DND-41 (cell line): ENCODE measurements around the gene PGM2L1.

Experiments
- EZH2 ChIP-seq: IDR thresholded peaks from 3 replicates; pipeline ENCODE4 v1.6.1; 2012; ENCODE audit warnings: borderline replicate concordance, low read depth, mild to moderate bottlenecking, moderate library complexity, low read length, inconsistent platforms; ENCODE audit not compliant: severe bottlenecking
- TF ChIP-seq, protein P1 (sequence below): IDR thresholded peaks from 2 replicates; pipeline ENCODE4 v1.5.1; 2012; ENCODE audit warnings: borderline replicate concordance, low read length, moderate library complexity, mild to moderate bottlenecking; ENCODE audit not compliant: poor library complexity, severe bottlenecking; ENCODE audit errors: extremely low read depth

DNA sequence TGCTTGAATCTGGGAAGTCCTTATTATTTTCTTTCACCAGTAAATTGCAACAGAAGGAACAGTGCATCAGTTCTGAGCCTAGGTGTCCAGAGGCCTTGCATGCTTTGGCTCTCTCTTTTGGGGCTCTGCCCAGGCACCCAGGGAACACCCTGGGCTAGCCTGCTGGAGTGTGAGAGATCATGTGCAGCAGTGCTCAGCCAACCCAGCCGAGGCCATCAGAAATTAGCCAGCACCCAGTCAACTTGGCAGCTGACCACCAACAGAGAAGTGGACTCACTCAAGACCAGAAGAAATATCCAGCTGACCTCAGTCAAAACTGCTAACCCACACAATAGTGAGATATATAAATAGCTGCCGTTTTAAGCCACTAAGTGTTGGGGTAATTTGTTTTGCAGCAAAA lies 75.6 kb downstream of the PGM2L1 start:
- TF ChIP-seq, protein P1, sequence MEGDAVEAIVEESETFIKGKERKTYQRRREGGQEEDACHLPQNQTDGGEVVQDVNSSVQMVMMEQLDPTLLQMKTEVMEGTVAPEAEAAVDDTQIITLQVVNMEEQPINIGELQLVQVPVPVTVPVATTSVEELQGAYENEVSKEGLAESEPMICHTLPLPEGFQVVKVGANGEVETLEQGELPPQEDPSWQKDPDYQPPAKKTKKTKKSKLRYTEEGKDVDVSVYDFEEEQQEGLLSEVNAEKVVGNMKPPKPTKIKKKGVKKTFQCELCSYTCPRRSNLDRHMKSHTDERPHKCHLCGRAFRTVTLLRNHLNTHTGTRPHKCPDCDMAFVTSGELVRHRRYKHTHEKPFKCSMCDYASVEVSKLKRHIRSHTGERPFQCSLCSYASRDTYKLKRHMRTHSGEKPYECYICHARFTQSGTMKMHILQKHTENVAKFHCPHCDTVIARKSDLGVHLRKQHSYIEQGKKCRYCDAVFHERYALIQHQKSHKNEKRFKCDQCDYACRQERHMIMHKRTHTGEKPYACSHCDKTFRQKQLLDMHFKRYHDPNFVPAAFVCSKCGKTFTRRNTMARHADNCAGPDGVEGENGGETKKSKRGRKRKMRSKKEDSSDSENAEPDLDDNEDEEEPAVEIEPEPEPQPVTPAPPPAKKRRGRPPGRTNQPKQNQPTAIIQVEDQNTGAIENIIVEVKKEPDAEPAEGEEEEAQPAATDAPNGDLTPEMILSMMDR, result no peak
- no peak for TF ChIP-seq EZH2
